Aorta (tissue), 5 donors: ENCODE measurements around the gene ZBP1. TPM values are rescaled to one million over a fixed set of nuclear protein-coding genes. Genes with fewer than 3 reads are reported as not detected.

Experiments
- ATAC-seq: fragments of 200-7000 bp; cut with Tn5 transposase; one replicate; pipeline ENCODE4 v1.9.1; 2022; ENCODE audit warnings: moderate library complexity; ENCODE audit not compliant: low FRiP score
- DNase-seq, 2 donors: peaks; one replicate each; pipeline ENCODE4 v3.0.0-alpha.2; 2020
- H3K27ac ChIP-seq, 2 donors: one replicate each; pipeline ENCODE4 v1.5.1; 2013; ENCODE audit warnings: low read length in 2 of 2, mild to moderate bottlenecking in 2 of 2, moderate library complexity in 2 of 2, control low read depth in 1 of 2, inconsistent platforms in 1 of 2, low read depth in 1 of 2
- H3K27me3 ChIP-seq, 2 donors: one replicate each; pipeline ENCODE4 v1.6.1; 2013; ENCODE audit warnings: control low read depth in 1 of 2, low read length in 1 of 2, mild to moderate bottlenecking in 1 of 2, moderate library complexity in 1 of 2; ENCODE audit not compliant: insufficient read depth in 2 of 2, control insufficient read depth in 1 of 2
- H3K36me3 ChIP-seq, 2 donors: one replicate each; pipeline ENCODE4 v1.6.1; 2013; ENCODE audit warnings: control low read depth in 1 of 2, low read length in 1 of 2, mild to moderate bottlenecking in 1 of 2; ENCODE audit not compliant: insufficient read depth in 2 of 2, control insufficient read depth in 1 of 2
- H3K4me1 ChIP-seq, 2 donors: one replicate each; pipeline ENCODE4 v1.6.1; 2013; ENCODE audit warnings: low read length in 2 of 2, control low read depth in 1 of 2, mild to moderate bottlenecking in 1 of 2, moderate library complexity in 1 of 2; ENCODE audit not compliant: insufficient read depth in 2 of 2, control insufficient read depth in 1 of 2
- H3K4me3 ChIP-seq, 2 donors: one replicate each; pipeline ENCODE4 v1.5.1; 2013; ENCODE audit warnings: low read length in 2 of 2, control low read depth in 1 of 2, mild to moderate bottlenecking in 1 of 2
- H3K9me3 ChIP-seq: one replicate; pipeline ENCODE4 v1.6.1; 2013; ENCODE audit warnings: mild to moderate bottlenecking, low read length; ENCODE audit not compliant: control insufficient read depth
- WGBS, 2 donors: extraction: QIAGEN DNeasy Blood & Tissue Kit; methylation state at CpG; one replicate each; pipeline ENCODE4 v1.1.7; 2013; 5-methylcytosine and 5-hydroxymethylcytosine counted together
- intact Hi-C, 2 donors: fragments of 100-400 bp; cut with DNase I; formaldehyde crosslinking; loops; one replicate each; pipeline versions ENCODE4 v1.14.2 to v1.15.0; 2022
- long read RNA-seq, 2 donors: library from polyadenylated mRNA; unstranded; transcript quantifications; one replicate each; pipeline ENCODE4 v2.0.0, GENCODE V29; 2020 to 2021
- polyA plus RNA-seq, 2 donors: library from polyadenylated mRNA; stranded (reverse); fragments of 200-250 nt; gene quantifications; one replicate each; pipeline ENCODE4 v1.2.3, GENCODE V29; 2013
- total RNA-seq, 2 donors: library from RNA; stranded (reverse); fragmentation: NEBNext Ultra II Directional; extraction: Animal tissue kit (Norgen Biotek cat#: 25700); gene quantifications; one replicate each; pipeline ENCODE4 v1.2.1, GENCODE V29; 2021
- donor health status: healthy with polysubstance abuse.
- donor health status: Bipolar disorder and iron deficiency.
- donor health status: DM: no; HTN: no; CAD: no.
- donor health status: DM: no; HTN: no; CAD: no.
- donor health status: DM: yes; HTN: yes; CAD: no.

Gene ZBP1
- total RNA-seq = 1 to 10 TPM in 1 of 2 donors, under 1 TPM in 1; 0.88 to 1.6 TPM
- polyA plus RNA-seq = under 1 TPM; 0.20 to 0.50 TPM
- long read RNA-seq, donor 1 = 0 reads
- long read RNA-seq, donor 2 = 0 reads

- no peak within 1 kb of the TSS for H3K27ac ChIP-seq
Observed at GRCh38 chr20:57620274-57620990, at the start of gene ZBP1. ZBP1 (minus strand) TSS chr20:57620426; CDS start chr20:57620295, 131 bp downstream.

GRCh38 chr20:57669632-57670031, 49.4 kb upstream of the ZBP1 start:
- no peak for DNase-seq
- Histone ChIP-seq H3K9me3 (no peaks in the 10 kb centered on the region), H3K4me3 (no peak overlapping the region), H3K27ac (no peak overlapping the region), H3K27me3 (no peaks in the 10 kb centered on the region), H3K36me3 (no peaks in the 10 kb centered on the region), H3K4me1 (no peaks in the 10 kb centered on the region)
- ATAC-seq = no peak
- intact Hi-C loops = loop anchor here in 1 of 2 donors (10.0 kb wide), 1 partner anchor 295 kb away; no protein-coding TSS in a partner anchor
- 67 to 74% methylated on average over 8 of the region's 8 CpGs for WGBS, 2 donors

More at GRCh38 chr20:57620274-57620990, at the start of gene ZBP1:
- DNase-seq (peak; percentile 54 to 68), ATAC-seq (no peak)
- Histone ChIP-seq H3K9me3 (no peaks in the 10 kb centered on the region), H3K4me3 (no peak within 1 kb of the TSS), H3K36me3 (no peaks in the 10 kb centered on the region), H3K4me1 (no peaks in the 10 kb centered on the region), H3K27me3 (no peaks in the 10 kb centered on the region)
- intact Hi-C loops = loop anchor here in 1 of 2 donors (5.0 kb wide), 1 partner anchor 562 kb away; no protein-coding TSS in a partner anchor
- 83 to 88% methylated on average over 18 of the region's 18 CpGs for WGBS, 2 donors

- intact Hi-C loops = loop anchor here in 1 of 2 donors (10.0 kb wide), 1 partner anchor 297 kb away; no protein-coding TSS in a partner anchor
- Histone ChIP-seq H3K36me3 (no peaks in the 10 kb centered on the region), H3K27me3 (no peaks in the 10 kb centered on the region), H3K4me1 (no peaks in the 10 kb centered on the region), H3K4me3 (no peak overlapping the region), H3K9me3 (no peaks in the 10 kb centered on the region), H3K27ac (no peak overlapping the region)
- no peak for ATAC-seq
- 13 to 24% methylated on average over 18 of the region's 18 CpGs for WGBS, 2 donors
- DNase-seq = no peak
Observed at GRCh38 chr20:57667924-57668782, 47.9 kb upstream of the ZBP1 start.

GRCh38 chr20:57667388-57667787, 47.2 kb upstream of the ZBP1 start:
- intact Hi-C loops = loop anchor here in 1 of 2 donors (10.0 kb wide), 1 partner anchor 297 kb away; no protein-coding TSS in a partner anchor
- Histone ChIP-seq H3K27me3 (no peaks in the 10 kb centered on the region), H3K36me3 (no peaks in the 10 kb centered on the region), H3K27ac (peak overlapping the region in 1 of 2 donors; percentile 6), H3K4me3 (no peak overlapping the region), H3K4me1 (no peaks in the 10 kb centered on the region), H3K9me3 (no peaks in the 10 kb centered on the region)
- DNase-seq = peak in 1 of 2 donors; percentile 72
- WGBS, 2 donors = 29 to 35% methylated on average over 16 of the region's 16 CpGs
- ATAC-seq = no peak

- Histone ChIP-seq H3K4me1 (no peaks in the 10 kb centered on the region), H3K27ac (no peak overlapping the region), H3K4me3 (no peak overlapping the region), H3K9me3 (no peaks in the 10 kb centered on the region), H3K27me3 (no peaks in the 10 kb centered on the region), H3K36me3 (no peaks in the 10 kb centered on the region)
- ATAC-seq (no peak), DNase-seq (peak in 1 of 2 donors; percentile 59)
- intact Hi-C loops = loop anchor here in 1 of 2 donors (10.0 kb wide), 1 partner anchor 298 kb away; no protein-coding TSS in a partner anchor
- 30 to 36% methylated on average over 13 of the region's 13 CpGs for WGBS, 2 donors
Observed at GRCh38 chr20:57666834-57667157, 46.6 kb upstream of the ZBP1 start.

GRCh38 chr20:57666106-57666833, 46.0 kb upstream of the ZBP1 start:
- Histone ChIP-seq H3K4me1 (no peaks in the 10 kb centered on the region), H3K27ac (no peak overlapping the region), H3K4me3 (no peak overlapping the region), H3K27me3 (no peaks in the 10 kb centered on the region), H3K36me3 (no peaks in the 10 kb centered on the region), H3K9me3 (no peaks in the 10 kb centered on the region)
- peak; percentile 34 to 50 for DNase-seq
- 55 to 57% methylated on average over 21 of the region's 21 CpGs for WGBS, 2 donors
- intact Hi-C loops = loop anchor here in 1 of 2 donors (10.0 kb wide), 1 partner anchor 299 kb away; no protein-coding TSS in a partner anchor
- ATAC-seq = no peak

GRCh38 chr20:57665589-57665971, 45.4 kb upstream of the ZBP1 start:
- H3K27me3 ChIP-seq = no peaks in the 10 kb centered on the region
- intact Hi-C loops = loop anchor here in 1 of 2 donors (10.0 kb wide), 1 partner anchor 299 kb away; no protein-coding TSS in a partner anchor

More at GRCh38 chr20:57665589-57665971, 45.4 kb upstream of the ZBP1 start:
- ATAC-seq = no peak
- DNase-seq = peak; percentile 25 to 45
- H3K36me3 ChIP-seq = no peaks in the 10 kb centered on the region
- 74 to 75% methylated on average over 8 of the region's 8 CpGs for WGBS, 2 donors
- no peaks in the 10 kb centered on the region for H3K9me3 ChIP-seq
- H3K4me3 ChIP-seq = no peak overlapping the region
- H3K27ac ChIP-seq = no peak overlapping the region
- H3K4me1 ChIP-seq = no peaks in the 10 kb centered on the region
